ENCODE results near the gene SNX8. TPM values are rescaled to one million over a fixed set of nuclear protein-coding genes. Genes with fewer than 3 reads are reported as not detected.
"Not testable (repeated sequence)": the region's sequence is repeated elsewhere in the genome, so short reads cannot be mapped to it uniquely, and the experiment has no call there.

The SNX8 gene
- total RNA-seq, 1 donor from 2014 or later: 7.8 TPM

- peak in 1 of 2 donors; percentile 18 for DNase-seq (ENCODE audit: low read depth in 2 of 2)
These were observed 12.7 kb upstream of the SNX8 start for GRCh38 chr7:2326951-2327350.

GRCh38 chr7:2325162-2325561 is 10.9 kb upstream of the SNX8 start:
- DNase-seq (ENCODE audit: low read depth in 2 of 2): no peak

GRCh38 chr7:2321020-2321419 is 6.8 kb upstream of the SNX8 start:
- no peak for DNase-seq (ENCODE audit: low read depth in 2 of 2)

GRCh38 chr7:2317556-2318293 is 3.5 kb upstream of the SNX8 start:
- no peak for DNase-seq (ENCODE audit: low read depth in 2 of 2)

GRCh38 chr7:2316578-2316977 is 2.3 kb upstream of the SNX8 start:
- DNase-seq (ENCODE audit: low read depth in 2 of 2): no peak

GRCh38 chr7:2315787-2316186 is 1.5 kb upstream of the SNX8 start:
- DNase-seq (ENCODE audit: low read depth in 2 of 2): no peak

- DNase-seq (ENCODE audit: low read depth in 2 of 2): not testable (repeated sequence)
These were observed 802 bp upstream of the SNX8 start for GRCh38 chr7:2314956-2315530.

- peak in 1 of 2 donors; percentile 12 for DNase-seq (ENCODE audit: low read depth in 2 of 2)
These were observed 612 bp downstream of the SNX8 start for GRCh38 chr7:2313450-2314208.

- no peak for DNase-seq (ENCODE audit: low read depth in 2 of 2)
These were observed 1.8 kb downstream of the SNX8 start for GRCh38 chr7:2312267-2312929.

GRCh38 chr7:2309889-2310331 is 4.3 kb downstream of the SNX8 start:
- DNase-seq (ENCODE audit: low read depth in 2 of 2): peak; percentile 65 to 85

GRCh38 chr7:2307690-2308107 is 6.5 kb downstream of the SNX8 start:
- DNase-seq (ENCODE audit: low read depth in 2 of 2): no peak

GRCh38 chr7:2306688-2307087 is 7.6 kb downstream of the SNX8 start:
- no peak for DNase-seq (ENCODE audit: low read depth in 2 of 2)

GRCh38 chr7:2305258-2305657 is 9.0 kb downstream of the SNX8 start:
- DNase-seq (ENCODE audit: low read depth in 2 of 2): not testable (repeated sequence)

GRCh38 chr7:2303520-2303919 is 10.7 kb downstream of the SNX8 start:
- not testable (repeated sequence) for DNase-seq (ENCODE audit: low read depth in 2 of 2)

GRCh38 chr7:2302743-2303397 is 11.4 kb downstream of the SNX8 start:
- not testable (repeated sequence) for DNase-seq (ENCODE audit: low read depth in 2 of 2)

- no peak for DNase-seq (ENCODE audit: low read depth in 2 of 2)
These were observed 12.8 kb downstream of the SNX8 start for GRCh38 chr7:2301511-2301863.

- no peak for DNase-seq (ENCODE audit: low read depth in 2 of 2)
These were observed 14.2 kb downstream of the SNX8 start for GRCh38 chr7:2299870-2300512.

GRCh38 chr7:2299131-2299829 is 15.0 kb downstream of the SNX8 start:
- DNase-seq (ENCODE audit: low read depth in 2 of 2): peak; percentile 48 to 77

- DNase-seq (ENCODE audit: low read depth in 2 of 2): no peak
These were observed 17.4 kb downstream of the SNX8 start for GRCh38 chr7:2296832-2297231.

- DNase-seq (ENCODE audit: low read depth in 2 of 2): no peak
These were observed 18.2 kb downstream of the SNX8 start for GRCh38 chr7:2295936-2296620.

All from dermis microvascular lymphatic vessel endothelial cell (primary cell).